Stimulated activated CD4-positive, alpha-beta T cell treated with anti-CD3 and anti-CD28 coated beads, Interleukin-1b, Interleukin-23, amount 100 ng/mL, for 24 hours (primary cell): ENCODE data around the gene HK1.
A peak's percentile ranks its signal among the peaks of the same experiment; 100 is the strongest.
"Not testable (repeated sequence)": the region's sequence is repeated elsewhere in the genome, so short reads cannot be mapped to it uniquely, and the experiment has no call there.

ENCODE experiments used
- DNase-seq, 4 experiments: peaks; one replicate each; pipeline ENCODE4 v3.0.0-alpha.2; 2020; ENCODE audit warnings: low read depth in 4 of 4, low spot score in 1 of 4

HK1 gene

DNA sequence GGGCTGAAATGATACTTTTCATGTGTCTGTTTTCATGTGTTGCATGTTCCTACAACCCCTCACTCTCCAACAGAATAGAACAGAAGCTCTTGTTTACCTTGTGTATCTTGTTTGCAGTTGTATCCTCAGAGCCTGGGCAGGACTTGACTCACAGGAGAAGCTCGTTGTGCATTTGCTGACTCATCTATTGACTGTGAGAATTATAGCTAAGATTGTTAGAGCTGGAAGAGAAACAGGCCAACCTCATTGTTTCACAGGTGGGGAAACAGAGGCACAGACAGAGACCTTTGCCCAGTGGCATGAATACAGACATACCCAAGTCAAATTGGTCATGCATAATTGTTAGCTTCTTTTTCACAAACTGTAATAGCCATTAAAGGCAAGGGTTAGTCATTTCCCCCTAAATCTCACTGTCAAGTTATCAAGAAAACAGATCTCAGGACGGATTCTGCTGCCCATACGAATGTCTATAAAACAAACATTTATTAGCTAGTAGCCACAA is 168.4 kb downstream of the HK1 start:
- no peak for DNase-seq

DNA sequence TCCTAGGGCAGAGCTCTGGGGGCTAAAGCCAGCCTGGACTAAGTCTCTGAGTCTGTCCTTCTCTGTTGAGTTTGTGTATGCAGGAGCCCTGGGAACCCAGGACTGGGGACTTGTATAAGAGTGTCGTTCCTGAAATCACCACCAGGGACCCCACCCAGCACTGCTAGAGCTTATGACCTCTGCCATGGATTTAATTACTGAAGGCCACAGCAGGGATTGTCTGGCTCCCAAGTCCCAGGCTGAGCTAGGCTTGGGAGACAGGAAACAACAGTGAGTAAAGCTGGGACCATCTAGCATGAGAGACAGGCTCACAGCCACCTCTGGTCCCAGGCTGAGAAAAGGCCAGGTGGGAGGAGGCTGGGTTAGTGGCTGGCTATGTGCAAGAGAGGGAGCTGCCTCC is 171.5 kb downstream of the HK1 start:
- no peak for DNase-seq

DNA sequence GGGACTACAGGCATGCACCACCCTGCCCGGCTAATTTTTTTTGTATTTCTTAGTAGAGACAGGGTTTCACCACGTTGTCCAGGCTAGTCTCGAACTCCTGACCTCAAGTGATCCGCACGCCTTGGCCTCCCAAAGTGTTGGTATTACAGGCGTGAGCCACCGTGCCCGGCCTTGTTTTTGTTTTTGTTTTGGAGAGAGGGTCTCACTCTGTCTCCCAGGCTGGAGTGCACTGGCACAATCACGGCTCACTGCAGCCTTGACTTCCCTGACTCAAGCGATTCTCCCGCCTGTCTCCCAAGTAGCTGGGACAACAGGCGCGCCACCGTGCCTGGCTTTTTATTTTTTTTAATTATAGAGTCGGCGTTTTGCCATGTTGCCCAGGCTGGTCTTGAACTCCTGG is 172.1 kb downstream of the HK1 start:
- not testable (repeated sequence) for DNase-seq

DNA sequence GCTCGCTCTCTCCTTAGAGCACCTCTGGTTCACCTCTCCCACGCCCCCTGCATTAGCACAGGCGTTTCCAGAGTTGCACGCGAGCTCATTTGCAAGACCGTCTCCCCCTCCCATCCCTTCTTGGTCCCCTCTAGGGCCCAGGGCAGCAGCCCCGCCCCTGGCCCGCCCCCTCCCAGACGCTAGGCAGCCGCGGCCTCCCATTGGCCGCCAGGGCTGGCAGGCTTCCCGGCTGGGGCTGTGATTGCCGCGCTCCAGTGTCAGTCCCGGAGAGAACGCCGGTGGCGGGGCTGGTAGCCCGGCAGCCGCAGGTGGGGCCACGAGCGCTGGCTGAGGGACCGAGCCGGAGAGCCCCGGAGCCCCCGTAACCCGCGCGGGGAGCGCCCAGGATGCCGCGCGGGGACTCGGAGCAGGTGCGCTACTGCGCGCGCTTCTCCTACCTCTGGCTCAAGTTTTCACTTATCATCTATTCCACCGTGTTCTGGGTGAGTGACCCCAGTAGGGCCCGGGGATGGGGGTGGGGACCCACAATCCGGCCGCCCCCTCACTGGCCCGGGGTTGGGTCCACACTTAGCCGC is 173.0 kb downstream of the HK1 start, which contains the start of gene TSPAN15:
Gene TSPAN15, plus strand, starts transcription at position 257 of the 575 bp plus-strand sequence. Its CDS starts 130 bp downstream, at position 387.
- DNase-seq = peak; percentile 32 to 78 (median 62)
